Neuronal stem cell (in vitro differentiated cells): ENCODE results near the gene ADCY3.
A peak's percentile ranks its signal among the peaks of the same experiment; 100 is the strongest.

Experiments used
- DNase-seq: peaks from one replicate; pipeline ENCODE4 v3.0.0-alpha.2; 2013; ENCODE audit warnings: low spot score
- H2AFZ ChIP-seq: one replicate; pipeline ENCODE4 v1.6.1; 2013; ENCODE audit warnings: mild to moderate bottlenecking, low read length, inconsistent platforms
- H2AK5ac ChIP-seq: 2 replicates; pipeline ENCODE4 v1.6.1; 2013; ENCODE audit warnings: low read depth, mild to moderate bottlenecking, inconsistent platforms, low read length, moderate library complexity, mixed read lengths
- H2BK120ac ChIP-seq: 2 replicates; pipeline ENCODE4 v1.6.1; 2013; ENCODE audit warnings: low read depth, mild to moderate bottlenecking, inconsistent platforms, low read length, moderate library complexity, mixed read lengths
- H2BK12ac ChIP-seq: one replicate; pipeline ENCODE4 v1.6.1; 2013; ENCODE audit warnings: low read length, inconsistent platforms
- H2BK15ac ChIP-seq: 2 replicates; pipeline ENCODE4 v1.6.1; 2013; ENCODE audit warnings: mild to moderate bottlenecking, low read length, inconsistent platforms, mixed read lengths
- H2BK5ac ChIP-seq: one replicate; pipeline ENCODE4 v1.6.1; 2013; ENCODE audit warnings: inconsistent platforms, mild to moderate bottlenecking, low read length, moderate library complexity
- H3K14ac ChIP-seq: one replicate; pipeline ENCODE4 v1.6.1; 2013; ENCODE audit warnings: low read length, inconsistent platforms
- H3K18ac ChIP-seq: 2 replicates; pipeline ENCODE4 v1.6.1; 2013; ENCODE audit warnings: low read length, inconsistent platforms
- H3K23ac ChIP-seq: 2 replicates; pipeline ENCODE4 v1.6.1; 2013; ENCODE audit warnings: low read depth, mild to moderate bottlenecking, mixed read lengths, low read length, inconsistent platforms; ENCODE audit not compliant: poor library complexity
- H3K27ac ChIP-seq: replicated peaks from 3 replicates; pipeline ENCODE4 v1.5.1; 2013; ENCODE audit warnings: low read length, inconsistent platforms
- H3K27me3 ChIP-seq, 3 experiments: 2 replicates each; pipeline ENCODE4 v1.6.1; 2013; ENCODE audit warnings: low read length in 3 of 3, mild to moderate bottlenecking in 2 of 3, inconsistent platforms in 1 of 3, low read depth in 1 of 3, mixed read lengths in 1 of 3, moderate library complexity in 1 of 3; ENCODE audit not compliant: control insufficient read depth in 3 of 3, insufficient read depth in 3 of 3
- H3K36me3 ChIP-seq, 2 donors: replicated peaks in 1 of 2; 2 replicates each; pipeline ENCODE4 v1.6.1; 2013; ENCODE audit warnings: low read length in 2 of 2; ENCODE audit not compliant: control insufficient read depth in 2 of 2, insufficient read depth in 2 of 2
- H3K4ac ChIP-seq: 2 replicates; pipeline ENCODE4 v1.6.1; 2013; ENCODE audit warnings: inconsistent platforms, mild to moderate bottlenecking, low read length, moderate library complexity
- H3K4me1 ChIP-seq, 2 donors: 1 replicate in 1 of 2; 2 replicates in 1 of 2; pipeline ENCODE4 v1.6.1; 2013; ENCODE audit warnings: low read length in 2 of 2, low read depth in 1 of 2; ENCODE audit not compliant: control insufficient read depth in 2 of 2, insufficient read depth in 1 of 2
- H3K4me2 ChIP-seq: one replicate; pipeline ENCODE4 v1.6.1; 2013; ENCODE audit warnings: mild to moderate bottlenecking, low read length, inconsistent platforms; ENCODE audit not compliant: insufficient read depth, poor library complexity, severe bottlenecking
- H3K4me3 ChIP-seq, 2 donors: 2 replicates each; pipeline ENCODE4 v1.5.1; 2013; ENCODE audit warnings: low read length in 2 of 2, mild to moderate bottlenecking in 2 of 2, inconsistent platforms in 1 of 2, moderate library complexity in 1 of 2
- H3K79me1 ChIP-seq: one replicate; pipeline ENCODE4 v1.6.1; 2013; ENCODE audit warnings: low read depth, mild to moderate bottlenecking, inconsistent platforms, low read length, moderate library complexity
- H3K9ac ChIP-seq: one replicate; pipeline ENCODE4 v1.6.1; 2013; ENCODE audit warnings: mild to moderate bottlenecking, low read depth, low read length, inconsistent platforms; ENCODE audit not compliant: poor library complexity
- H3K9me3 ChIP-seq, 2 donors: replicated peaks in 1 of 2; 2 replicates each; pipeline versions ENCODE3 to v1.6.1; 2013; ENCODE audit warnings: low read length in 2 of 2, mild to moderate bottlenecking in 2 of 2, inconsistent platforms in 1 of 2, low read depth in 1 of 2, mixed read lengths in 1 of 2, moderate library complexity in 1 of 2; ENCODE audit not compliant: control insufficient read depth in 2 of 2, insufficient read depth in 1 of 2
- H4K8ac ChIP-seq: one replicate; pipeline ENCODE4 v1.6.1; 2013; ENCODE audit warnings: low read depth, mild to moderate bottlenecking, inconsistent platforms, low read length, moderate library complexity
- H4K91ac ChIP-seq: one replicate; pipeline ENCODE4 v1.6.1; 2013; ENCODE audit warnings: low read length, low read depth, mild to moderate bottlenecking, inconsistent platforms; ENCODE audit not compliant: poor library complexity
- WGBS, 2 donors: extraction: QIAGEN DNeasy Blood & Tissue Kit; methylation state at CpG; one replicate each; pipeline ENCODE4 v1.1.7; 2013; ENCODE audit warnings: missing lambda C conversion rate in 2 of 2, mixed read lengths in 1 of 2; ENCODE audit not compliant: insufficient read length in 2 of 2, insufficient replicate concordance in 1 of 2; ENCODE audit errors: extremely low coverage in 2 of 2; 5-methylcytosine and 5-hydroxymethylcytosine counted together

ADCY3 gene

DNA sequence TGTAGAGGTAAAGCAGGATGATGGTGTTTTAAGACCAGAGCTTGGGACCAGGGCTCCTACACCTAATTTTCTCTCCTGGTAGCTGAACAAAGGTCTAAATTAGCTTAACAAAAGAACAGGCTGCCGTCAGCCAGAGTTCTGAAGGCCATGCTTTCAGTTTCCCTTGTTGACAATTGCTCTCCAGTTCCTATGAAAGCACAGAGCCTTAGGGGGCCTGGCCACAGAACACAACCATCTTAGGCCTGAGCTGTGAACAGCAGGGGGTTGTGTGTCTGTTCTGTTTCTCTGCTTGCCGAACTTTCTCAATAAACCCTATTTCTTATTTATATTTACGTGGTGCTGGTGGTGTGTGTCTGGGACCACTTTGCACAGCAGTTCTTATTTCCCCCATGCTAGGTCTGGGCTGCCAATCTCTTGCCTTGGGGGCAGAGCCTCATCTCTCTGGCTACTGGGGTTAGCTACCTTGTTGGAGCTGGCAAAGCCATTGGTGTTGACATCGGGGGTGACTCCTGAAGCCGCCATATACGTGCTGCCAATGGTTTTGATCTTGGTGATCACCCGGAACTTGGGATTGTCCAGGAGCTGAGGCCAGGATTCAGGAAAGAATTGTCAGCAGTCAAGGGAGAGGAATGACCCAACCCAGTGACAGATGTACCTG lies 97.9 kb downstream of the ADCY3 start:
- H2AK5ac ChIP-seq, result no peak overlapping the region
- H2AFZ ChIP-seq, result no peak overlapping the region
- H3K4me2 ChIP-seq, result no peak overlapping the region
- H3K18ac ChIP-seq, result no peak overlapping the region
- no peak overlapping the region for H3K23ac ChIP-seq
- H3K9me3 ChIP-seq, result peaks cover 2 to 3% of the 10 kb centered on the region in 2 donors
- no CpG with 5 or more reads among the region's 7 CpGs for WGBS, 2 donors
- no peak overlapping the region for H3K4me3 ChIP-seq
- H2BK15ac ChIP-seq, result no peak overlapping the region
- peaks cover 9% of the 10 kb centered on the region for H3K79me1 ChIP-seq
- H3K9ac ChIP-seq, result no peak overlapping the region
- peak overlapping the region; percentile 64 for H3K27ac ChIP-seq
- no peak overlapping the region for H4K8ac ChIP-seq
- H2BK120ac ChIP-seq, result no peak overlapping the region
- peaks cover 35 to 95% of the 10 kb centered on the region in 2 donors for H3K36me3 ChIP-seq
- peak overlapping the region; percentile 80 for H2BK5ac ChIP-seq
- H3K27me3 ChIP-seq, result no peaks in the 10 kb centered on the region
- H3K14ac ChIP-seq, result no peak overlapping the region
- DNase-seq, result no peak
- H2BK12ac ChIP-seq, result no peak overlapping the region
- H3K4ac ChIP-seq, result no peak overlapping the region
- H3K4me1 ChIP-seq, result peaks cover 14 to 20% of the 10 kb centered on the region in 2 donors
- H4K91ac ChIP-seq, result no peak overlapping the region

DNA sequence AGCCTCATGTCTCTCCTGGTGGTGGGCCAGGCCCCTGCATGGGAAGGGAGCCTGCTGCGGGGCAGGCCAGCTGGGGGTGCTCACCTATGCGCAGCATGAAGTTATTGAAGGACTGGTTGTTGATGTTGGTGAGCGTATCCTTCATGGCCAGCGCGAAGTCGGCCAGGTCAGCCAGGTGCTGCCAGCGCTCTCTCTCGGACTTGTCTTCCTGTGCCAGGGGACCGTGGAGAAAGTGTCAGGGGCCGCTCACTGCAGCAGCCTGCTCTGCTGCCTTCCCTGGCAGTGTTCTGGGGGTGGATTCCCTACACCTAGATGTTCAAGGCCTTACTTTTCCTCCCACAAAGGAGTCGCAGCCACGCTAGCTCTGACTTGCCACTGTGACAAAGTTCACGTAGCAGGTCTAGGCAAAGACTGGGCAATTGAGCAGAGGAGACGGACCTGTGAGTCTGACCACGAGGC lies 98.6 kb downstream of the ADCY3 start:
- Histone ChIP-seq H3K4me2 (no peak overlapping the region), H2AFZ (no peak overlapping the region), H3K9ac (no peak overlapping the region), H4K91ac (no peak overlapping the region), H3K79me1 (peaks cover 9% of the 10 kb centered on the region), H3K18ac (peak overlapping the region; percentile 88), H3K14ac (no peak overlapping the region), H3K4me3 (peak overlapping the region in 1 of 2 donors; percentile 16), H2BK12ac (peak overlapping the region; percentile 59), H2BK15ac (no peak overlapping the region), H3K4me1 (peaks cover 14 to 19% of the 10 kb centered on the region in 2 donors), H4K8ac (peak overlapping the region; percentile 53), H3K23ac (peak overlapping the region; percentile 57), H3K9me3 (peaks cover 2 to 3% of the 10 kb centered on the region in 2 donors), H2BK5ac (peak overlapping the region; percentile 80), H2AK5ac (peak overlapping the region; percentile 70), H3K27me3 (no peaks in the 10 kb centered on the region), H2BK120ac (no peak overlapping the region), H3K4ac (peak overlapping the region; percentile 30), H3K36me3 (peaks cover 39 to 95% of the 10 kb centered on the region in 2 donors), H3K27ac (peak overlapping the region; percentile 64)
- no peak for DNase-seq
- no CpG with 5 or more reads among the region's 15 CpGs for WGBS, 2 donors

DNA sequence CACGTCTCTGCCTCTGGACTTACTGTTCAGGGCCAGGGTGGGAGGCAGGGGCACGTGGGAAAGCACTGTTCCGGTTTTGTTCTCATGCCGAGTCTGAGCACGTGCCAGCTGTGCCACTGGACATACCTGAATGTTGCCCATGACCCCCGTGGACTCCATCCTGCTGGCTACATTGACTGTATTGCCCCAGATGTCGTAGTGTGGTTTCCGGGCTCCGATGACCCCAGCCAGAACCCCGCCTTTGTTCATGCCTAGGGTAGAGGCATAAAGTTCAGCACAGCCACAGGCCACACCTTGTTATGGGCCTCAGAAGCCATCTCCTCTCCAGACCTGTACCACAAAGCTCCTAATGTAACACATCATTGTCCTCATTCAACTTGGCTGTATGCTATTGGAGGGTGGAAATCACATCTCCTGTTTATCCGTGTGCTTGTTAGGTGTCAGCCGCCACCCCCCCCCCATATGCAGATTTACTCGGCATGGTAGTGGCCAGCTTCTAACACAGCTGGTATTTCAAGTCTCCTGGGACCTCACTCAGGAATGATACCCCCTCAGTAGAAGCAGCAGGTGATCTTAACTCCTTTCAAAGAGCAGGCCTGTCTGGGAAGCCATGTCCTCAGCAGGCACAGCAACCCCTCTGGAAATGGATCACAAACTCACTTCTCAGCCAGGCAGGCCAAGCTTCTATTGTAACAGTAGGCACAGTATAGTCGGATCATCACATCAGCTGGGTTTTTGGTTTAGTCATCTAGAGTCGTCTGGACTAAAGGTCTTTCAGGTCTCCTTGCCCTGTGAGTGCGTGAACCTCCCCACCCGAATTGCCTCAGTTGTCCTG lies 99.2 kb downstream of the ADCY3 start:
- DNase-seq, result no peak
- no peak overlapping the region for H3K9ac ChIP-seq
- no peak overlapping the region for H2BK5ac ChIP-seq

GRCh38 chr2:24820175-24820513 lies 99.9 kb downstream of the ADCY3 start:
- H3K4ac ChIP-seq, result no peak overlapping the region
- peaks cover 14 to 19% of the 10 kb centered on the region in 2 donors for H3K4me1 ChIP-seq
- H4K91ac ChIP-seq, result no peak overlapping the region
- no peak overlapping the region for H3K4me3 ChIP-seq
- H3K4me2 ChIP-seq, result no peak overlapping the region
- no peak overlapping the region for H3K27ac ChIP-seq
- peaks cover 45 to 98% of the 10 kb centered on the region in 2 donors for H3K36me3 ChIP-seq
- H2BK15ac ChIP-seq, result no peak overlapping the region
- peaks cover 9% of the 10 kb centered on the region for H3K79me1 ChIP-seq
- H2BK120ac ChIP-seq, result no peak overlapping the region
- no peak overlapping the region for H3K9ac ChIP-seq
- no peak for DNase-seq
- H3K9me3 ChIP-seq, result peaks cover 3 to 4% of the 10 kb centered on the region in 2 donors
- no CpG with 5 or more reads among the region's 7 CpGs for WGBS, 2 donors
- no peak overlapping the region for H2AFZ ChIP-seq
- H2AK5ac ChIP-seq, result no peak overlapping the region
- no peak overlapping the region for H4K8ac ChIP-seq
- no peak overlapping the region for H3K23ac ChIP-seq
- no peaks in the 10 kb centered on the region for H3K27me3 ChIP-seq
- no peak overlapping the region for H2BK5ac ChIP-seq
- H2BK12ac ChIP-seq, result no peak overlapping the region
- no peak overlapping the region for H3K18ac ChIP-seq
- no peak overlapping the region for H3K14ac ChIP-seq

More for the DNA sequence above, 99.2 kb downstream of the ADCY3 start:
- no peak overlapping the region for H3K14ac ChIP-seq
- peaks cover 14 to 19% of the 10 kb centered on the region in 2 donors for H3K4me1 ChIP-seq
- H3K79me1 ChIP-seq, result peaks cover 9% of the 10 kb centered on the region
- H4K91ac ChIP-seq, result no peak overlapping the region
- H2BK12ac ChIP-seq, result peak overlapping the region; percentile 59
- H2AK5ac ChIP-seq, result peak overlapping the region; percentile 70
- peak overlapping the region; percentile 57 for H3K23ac ChIP-seq
- H3K27ac ChIP-seq, result no peak overlapping the region
- no CpG with 5 or more reads among the region's 17 CpGs for WGBS, 2 donors
- peak overlapping the region; percentile 88 for H3K18ac ChIP-seq
- H3K4me3 ChIP-seq, result no peak overlapping the region
- H3K9me3 ChIP-seq, result peaks cover 2 to 3% of the 10 kb centered on the region in 2 donors
- H4K8ac ChIP-seq, result peak overlapping the region; percentile 53
- no peak overlapping the region for H2BK120ac ChIP-seq
- peak overlapping the region; percentile 30 for H3K4ac ChIP-seq
- H2BK15ac ChIP-seq, result no peak overlapping the region
- H3K36me3 ChIP-seq, result peaks cover 41 to 97% of the 10 kb centered on the region in 2 donors
- H2AFZ ChIP-seq, result no peak overlapping the region
- H3K4me2 ChIP-seq, result no peak overlapping the region
- no peaks in the 10 kb centered on the region for H3K27me3 ChIP-seq
